DLD1 (cell line): Measurements from ENCODE around the gene FPR1.
"Not testable (repeated sequence)": the region's sequence is repeated elsewhere in the genome, so short reads cannot be mapped to it uniquely, and the experiment has no call there.

ENCODE experiments used
- in situ Hi-C: cut with HindIII; loops from 2 replicates; pipeline ENCODE4 v1.10.0; 2017; ENCODE audit warnings: low sequenced_read_pairs

Gene FPR1

DNA sequence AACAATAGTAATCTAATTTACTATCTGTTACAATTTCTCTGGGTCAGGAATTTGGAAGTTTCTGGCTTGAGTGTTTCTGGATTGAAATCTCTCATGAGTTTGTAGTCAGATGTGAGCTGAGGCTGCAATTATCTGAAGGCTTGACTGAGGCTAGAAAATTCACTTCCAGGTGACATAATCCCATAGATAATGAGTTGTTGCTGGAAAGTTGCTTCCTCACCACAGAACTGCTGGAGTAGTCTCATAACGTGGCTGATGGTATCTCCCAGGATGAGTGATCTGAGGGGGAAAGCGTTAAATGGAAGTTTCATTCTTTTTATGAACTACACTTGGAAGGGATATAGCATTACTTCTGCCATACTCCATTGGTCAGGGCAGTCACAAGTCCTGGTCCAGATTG, 28.0 kb upstream of the FPR1 start:
- in situ Hi-C loops = no loop called here

DNA sequence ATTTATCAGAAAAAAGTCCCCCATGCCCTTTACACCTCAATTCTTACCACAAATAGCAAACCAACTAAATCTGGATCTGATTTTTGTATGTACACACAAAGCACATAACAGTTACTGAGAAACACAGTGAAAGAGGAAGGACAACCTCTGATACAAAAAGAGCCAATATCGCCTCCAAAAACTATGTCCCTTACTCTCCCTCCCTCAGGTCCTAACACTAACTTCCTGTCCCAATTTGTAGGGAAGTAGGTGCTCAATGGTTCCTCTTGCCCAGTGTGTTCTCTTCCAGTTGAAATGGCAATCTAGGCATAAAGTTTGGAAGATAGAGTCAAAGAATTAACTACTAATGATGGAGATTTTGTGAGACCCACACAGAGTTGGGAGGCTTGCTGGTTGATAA, 27.5 kb upstream of the FPR1 start:
- in situ Hi-C loops = no loop called here

DNA sequence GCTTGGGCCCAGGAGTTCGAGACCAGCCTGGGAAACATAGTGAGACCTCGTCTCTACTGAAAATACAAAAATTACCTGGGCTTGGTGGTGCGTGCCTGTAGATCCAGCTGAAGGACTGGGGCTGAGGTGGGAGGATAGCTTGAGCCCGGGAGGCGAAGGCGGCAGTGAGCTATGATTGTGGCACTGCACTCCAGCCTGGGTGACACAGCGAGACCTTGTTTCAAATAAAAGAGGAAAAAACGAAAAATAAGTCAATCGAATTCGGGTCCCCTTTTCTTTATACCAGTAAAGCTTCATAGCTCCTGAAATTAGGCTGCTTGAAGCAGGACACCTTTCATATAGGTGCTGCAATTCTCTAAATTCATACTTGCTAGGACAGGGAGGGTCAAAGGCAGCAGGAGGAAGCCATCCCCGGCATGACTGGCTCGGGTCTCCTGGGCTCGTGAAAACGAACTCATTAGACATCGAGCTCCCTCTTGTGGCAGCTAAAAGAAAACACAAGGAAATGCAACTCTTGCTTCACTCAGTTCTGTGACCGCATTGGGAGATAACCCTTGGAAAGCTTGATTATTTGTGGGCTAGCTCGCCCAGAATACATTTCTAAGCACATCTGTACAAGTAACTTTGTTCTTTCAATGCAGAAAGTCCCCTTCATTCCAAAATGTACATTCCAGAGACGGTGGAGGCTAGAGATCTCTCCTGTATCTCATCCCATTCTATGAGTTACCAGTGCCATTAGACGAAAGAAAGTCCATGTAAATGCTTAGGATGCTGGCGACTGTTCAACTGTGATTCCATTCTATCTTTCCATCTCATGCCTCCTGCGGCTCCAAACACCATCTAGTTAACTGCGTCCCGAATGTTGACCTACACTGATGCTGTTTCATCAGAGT, 26.1 kb upstream of the FPR1 start:
- in situ Hi-C loops = no loop called here

DNA sequence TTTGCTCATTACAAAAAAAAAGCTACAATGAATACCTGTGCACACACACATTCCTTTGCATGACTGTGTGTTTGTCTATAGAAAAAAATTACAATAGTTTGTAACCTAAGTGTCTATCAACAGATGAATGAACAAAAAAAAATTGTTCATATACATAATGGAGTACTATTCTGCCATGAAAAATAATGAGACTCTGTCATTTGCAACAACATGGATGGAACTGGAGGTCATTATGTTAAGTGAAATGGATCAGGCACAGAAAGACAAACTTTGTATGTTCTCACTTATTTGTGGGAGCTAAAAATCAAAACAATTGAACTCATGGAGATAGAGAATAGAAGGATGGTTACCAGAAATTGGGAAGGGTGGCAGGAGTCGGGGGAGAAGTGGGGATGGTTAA, 24.9 kb upstream of the FPR1 start:
- in situ Hi-C loops = not testable (repeated sequence)

DNA sequence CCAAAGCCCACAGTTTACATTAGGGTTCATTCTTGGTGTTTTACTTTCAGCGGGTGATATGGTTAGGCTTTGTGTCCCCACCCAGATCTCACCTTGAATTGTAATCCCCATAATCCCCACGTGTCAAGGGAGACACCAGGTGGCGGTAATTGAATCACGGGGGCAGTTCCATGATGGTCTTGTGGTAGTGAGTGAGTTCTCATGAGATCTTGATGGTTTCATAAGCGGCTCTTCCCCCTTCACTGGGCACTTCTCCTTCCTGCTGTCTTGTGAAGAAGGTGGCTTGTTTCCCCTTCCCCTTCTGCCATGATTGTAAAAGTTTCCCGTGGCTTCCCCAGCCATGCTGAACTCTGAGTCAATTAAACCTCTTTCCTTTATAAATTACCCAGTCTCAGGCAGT, 21.3 kb upstream of the FPR1 start:
- in situ Hi-C loops = no loop called here

DNA sequence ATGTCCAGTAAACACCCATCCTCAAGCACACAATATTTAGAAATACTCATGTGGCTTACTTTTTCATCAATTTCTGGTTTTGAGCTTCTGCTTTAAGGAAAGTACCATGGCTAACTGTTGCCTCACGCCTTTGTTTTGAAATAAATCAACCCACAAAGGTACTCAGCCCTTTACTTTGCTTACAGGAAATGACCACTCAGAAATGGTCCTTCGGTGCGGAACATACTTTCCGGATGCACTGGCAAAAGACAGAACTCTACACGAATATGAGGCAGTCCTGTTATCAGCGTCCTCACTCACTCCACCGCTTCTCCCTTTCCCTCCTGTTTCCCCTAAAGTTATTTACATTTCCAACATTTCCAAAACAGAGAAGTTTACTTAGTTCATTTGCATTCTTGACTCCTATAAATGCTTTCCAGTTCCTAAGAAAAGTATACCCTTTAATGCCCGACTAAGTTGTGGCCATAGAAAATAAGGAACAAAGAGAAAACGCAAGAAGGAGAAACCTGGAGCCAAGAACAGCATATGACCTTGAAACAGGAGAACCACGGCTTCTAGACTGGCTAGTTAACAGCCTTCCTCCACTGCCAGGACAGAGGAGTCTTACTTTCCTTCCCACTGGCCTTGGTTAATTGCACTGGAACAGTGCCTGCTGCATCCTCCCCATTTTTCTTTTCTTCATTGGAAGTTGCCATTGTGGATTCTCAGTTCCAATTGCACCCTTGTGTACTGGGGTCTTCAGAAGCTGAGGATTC, 19.9 kb upstream of the FPR1 start:
- in situ Hi-C loops = no loop called here

DNA sequence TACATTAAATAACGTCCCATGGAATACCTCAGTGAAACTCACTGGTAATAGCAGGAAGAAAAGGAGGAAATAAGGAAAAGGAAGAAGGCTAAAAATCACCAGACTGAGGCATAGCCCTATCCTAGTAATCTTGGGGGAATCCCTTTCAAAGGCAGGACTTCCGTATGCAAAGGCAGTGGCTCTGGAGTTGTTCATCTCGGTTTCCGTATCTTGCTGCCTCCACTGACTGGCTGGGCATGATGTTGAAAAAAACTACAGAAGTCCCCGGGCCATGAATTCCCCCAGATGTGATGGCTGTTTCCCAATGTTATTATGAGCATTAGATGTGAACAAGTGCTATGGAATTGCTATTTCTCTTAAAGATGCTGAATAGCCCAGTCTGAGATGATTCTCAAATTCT, 14.8 kb upstream of the FPR1 start:
- in situ Hi-C loops = no loop called here

DNA sequence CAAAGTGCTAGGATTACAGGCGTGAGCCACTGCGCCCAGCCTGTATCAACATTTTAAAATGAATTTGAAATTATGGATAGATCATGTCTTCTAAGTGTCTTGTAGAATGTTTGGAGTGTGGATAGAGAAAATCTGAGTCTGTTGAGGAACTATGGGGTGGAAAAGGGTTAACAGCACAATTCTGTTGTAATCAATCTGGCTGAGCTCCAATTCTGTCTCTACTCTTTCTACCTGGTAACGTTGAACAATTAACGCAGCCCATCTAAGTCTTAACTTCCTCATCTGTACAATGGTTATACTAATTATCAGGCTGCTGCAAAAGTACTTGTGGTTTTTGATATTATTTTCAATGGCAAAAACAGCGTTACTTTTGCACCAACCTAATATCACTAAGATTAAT, 13.4 kb upstream of the FPR1 start:
- in situ Hi-C loops = no loop called here

DNA sequence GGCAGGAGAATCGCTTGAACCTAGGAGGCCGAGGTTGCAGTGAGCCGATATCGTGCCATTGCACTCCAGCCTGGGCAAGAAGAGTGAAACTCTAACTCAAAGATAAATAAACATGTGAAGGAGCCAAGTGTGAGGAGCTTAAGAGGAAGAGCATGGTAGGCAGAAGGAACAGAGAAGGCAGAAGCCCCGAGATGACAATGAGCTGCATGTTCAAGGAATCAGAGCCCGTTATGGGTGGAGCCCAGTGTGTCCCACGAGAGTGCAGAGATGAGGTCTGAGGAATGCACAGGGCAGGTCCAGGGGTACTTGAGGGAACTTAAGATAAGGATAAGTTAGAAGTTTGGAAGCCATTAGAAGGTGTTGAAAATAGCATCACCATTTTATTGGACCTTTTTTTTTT, 10.0 kb upstream of the FPR1 start:
- in situ Hi-C loops = no loop called here

DNA sequence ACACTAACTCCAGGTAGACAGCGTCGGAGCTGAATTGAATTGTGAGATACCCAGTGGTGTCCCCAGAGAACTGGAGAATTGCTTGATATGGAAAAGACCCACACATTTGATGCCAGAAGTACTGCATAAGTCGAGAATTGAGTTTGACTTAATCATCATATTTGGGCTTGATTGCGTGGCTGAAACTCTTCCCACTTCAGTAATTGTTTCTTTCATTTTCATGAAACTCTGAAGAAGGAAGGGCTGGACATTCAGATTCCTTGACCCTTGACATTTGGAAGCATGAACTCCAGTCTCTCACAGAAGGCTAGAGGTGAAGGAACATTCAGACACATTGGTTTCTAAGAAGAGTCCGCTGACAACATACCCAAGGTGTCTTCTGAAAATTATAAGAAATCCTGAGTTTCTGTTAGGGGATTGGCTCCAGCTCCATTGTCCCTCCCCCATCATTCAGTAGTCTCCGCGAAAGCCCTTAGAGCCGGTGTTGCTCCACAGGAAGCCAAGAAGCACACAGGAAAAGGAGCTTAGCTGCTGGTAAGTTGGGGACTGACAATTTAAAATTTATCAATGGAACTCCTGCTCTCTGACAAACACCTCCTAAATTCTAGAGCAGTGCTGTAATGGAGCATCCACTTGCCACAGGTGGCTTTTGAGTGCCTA, 9.1 kb upstream of the FPR1 start, which contains the start of gene FPR2:
Gene FPR2, plus strand, starts transcription at position 484 of the 660 bp plus-strand sequence. CDS start 7,479 bp downstream, outside the sequence.
- in situ Hi-C loops = no loop called here

DNA sequence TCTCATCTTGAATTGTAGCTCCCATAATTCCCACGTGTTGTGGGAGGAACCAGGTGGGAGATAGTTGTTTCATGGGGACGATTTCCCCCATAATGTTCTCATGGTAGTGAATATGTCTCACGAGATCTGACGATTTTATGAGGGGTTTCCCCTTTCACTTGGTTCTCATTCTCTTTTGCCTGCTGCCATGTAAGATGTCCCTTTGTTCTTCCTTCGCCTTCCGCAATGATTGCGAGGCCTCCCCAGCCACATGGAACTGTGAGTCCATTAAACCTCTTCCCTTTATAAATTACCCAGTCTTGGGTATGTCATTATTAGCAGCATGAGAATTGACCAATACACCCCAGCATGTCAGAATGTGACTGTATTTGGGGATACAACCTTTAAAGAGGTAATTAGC, 3.9 kb upstream of the FPR1 start:
- in situ Hi-C loops = no loop called here

DNA sequence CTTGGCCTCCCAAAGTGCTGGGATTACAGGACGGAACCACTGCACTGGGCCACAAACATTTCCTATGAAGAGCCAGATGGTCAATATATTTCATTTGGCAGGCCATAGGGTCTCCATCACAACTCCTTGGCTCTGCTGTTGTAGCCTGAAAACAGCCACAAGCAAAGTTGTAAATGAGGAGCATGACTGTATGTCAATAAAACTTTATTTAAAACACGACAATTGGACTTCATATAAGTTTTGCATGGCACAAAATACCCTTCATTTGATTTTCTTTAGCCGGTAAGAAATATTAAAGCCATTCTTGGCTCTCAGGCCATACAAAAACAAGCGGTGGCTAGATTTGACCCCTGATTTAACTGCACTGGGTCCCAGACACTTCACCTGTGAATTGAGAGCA, 3.1 kb upstream of the FPR1 start:
- in situ Hi-C loops = no loop called here

DNA sequence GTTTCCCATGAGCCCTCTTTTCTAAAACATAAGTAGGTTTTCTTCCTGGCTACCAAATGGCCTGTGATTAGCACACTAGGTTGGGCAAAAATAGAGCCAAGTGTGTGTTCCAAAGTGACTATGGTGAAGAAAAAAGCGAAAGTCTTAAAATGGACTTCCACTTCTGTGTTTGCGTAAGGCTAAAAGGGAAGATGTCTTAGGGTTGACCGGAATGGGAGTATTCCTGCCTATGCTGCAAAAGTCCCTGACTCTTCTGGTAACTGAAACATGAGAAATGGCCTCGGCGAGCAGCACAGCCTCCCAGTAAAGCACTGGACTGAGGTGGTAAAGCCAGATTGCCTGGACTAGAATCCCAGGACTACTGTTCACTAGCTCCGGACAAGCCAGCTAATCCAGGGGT, 2.4 kb upstream of the FPR1 start:
- in situ Hi-C loops = no loop called here

DNA sequence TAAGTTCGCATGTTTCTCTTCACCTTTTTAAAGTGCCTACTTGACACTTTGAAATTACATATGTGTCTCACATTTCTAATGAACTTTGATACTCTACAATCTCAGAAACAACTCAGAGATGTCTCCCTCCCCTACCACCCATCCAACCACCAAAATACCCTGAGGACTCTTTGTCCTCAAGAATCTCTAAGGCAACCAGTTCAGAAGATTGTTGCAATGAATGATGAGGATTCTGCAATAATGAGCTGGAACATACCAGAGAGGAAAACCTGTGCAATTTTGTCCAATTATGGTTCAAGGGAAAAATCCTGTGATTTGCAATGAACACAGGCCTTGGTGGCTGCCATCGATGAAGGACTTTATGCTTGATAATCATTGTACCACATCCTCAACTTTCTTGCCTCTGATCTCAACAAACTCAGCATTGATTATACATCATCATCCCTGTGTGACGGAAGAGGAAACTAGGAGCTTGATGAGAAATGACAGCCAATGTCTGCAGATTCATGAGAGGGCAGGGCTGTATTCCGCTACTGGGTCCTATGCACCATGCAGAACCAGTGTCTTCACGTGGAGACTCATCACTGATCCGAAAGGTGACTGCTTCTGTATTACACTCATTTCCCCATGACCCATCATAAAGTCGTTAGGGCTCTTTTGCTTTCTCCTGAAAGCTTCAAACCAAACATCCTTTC, 1.1 kb downstream of the FPR1 start:
- in situ Hi-C loops = no loop called here

DNA sequence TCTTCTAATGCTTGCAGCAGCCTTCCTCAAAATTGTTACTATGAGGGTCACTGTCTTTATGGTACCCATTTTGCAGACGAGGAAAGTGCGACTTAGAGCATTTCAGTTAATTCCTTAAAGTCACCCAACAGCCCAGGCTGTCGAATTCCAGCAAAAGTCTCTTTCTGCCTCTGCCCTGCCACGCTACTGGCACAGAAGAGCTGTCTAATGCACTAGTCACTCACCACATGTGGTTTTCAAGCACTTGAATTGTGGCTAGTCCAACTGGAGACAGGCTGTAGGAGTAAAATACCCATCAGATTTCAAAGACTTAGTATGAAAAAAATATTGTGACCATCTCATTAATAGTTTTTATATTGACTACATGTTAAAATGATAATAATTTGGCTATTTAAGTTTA, 1.7 kb downstream of the FPR1 start:
- in situ Hi-C loops = no loop called here

DNA sequence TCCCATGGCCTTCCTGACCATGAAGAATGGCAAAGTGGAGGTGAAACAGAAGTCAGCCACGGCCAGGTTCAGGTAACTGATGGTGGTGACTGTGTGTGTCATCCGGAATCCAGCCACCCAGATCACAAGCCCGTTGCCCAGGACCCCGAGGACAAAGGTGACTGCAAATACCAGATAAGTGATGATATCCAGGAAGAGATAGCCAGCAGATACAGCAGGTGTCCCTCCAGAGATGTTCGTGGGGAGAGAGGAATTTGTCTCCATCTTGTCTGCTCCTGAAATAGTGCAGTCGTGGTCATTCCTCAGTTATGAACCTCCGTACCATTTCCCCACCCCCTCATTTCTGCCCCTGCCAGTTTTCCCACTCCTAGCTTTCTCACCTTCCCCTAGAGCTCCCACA, 4.9 kb downstream of the FPR1 start:
- in situ Hi-C loops = no loop called here

DNA sequence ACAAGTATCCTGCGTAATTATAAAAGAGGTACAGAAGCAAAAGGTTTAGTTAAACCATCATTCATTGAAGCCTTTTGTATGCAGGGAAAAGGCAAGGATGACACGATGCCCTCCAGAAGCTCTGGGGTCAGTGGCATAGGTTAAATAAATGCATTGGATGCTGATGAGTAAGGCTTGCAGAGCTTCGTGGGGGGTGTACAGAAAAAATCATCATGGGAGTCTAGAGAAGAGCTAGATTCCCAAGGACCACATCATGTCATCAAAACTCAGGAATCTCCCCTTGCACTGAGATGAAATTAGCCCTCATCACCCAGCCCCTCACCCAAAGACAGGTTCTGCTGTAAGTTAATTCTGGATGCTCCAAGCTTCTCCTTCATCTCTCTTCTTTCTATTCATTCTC, 8.3 kb downstream of the FPR1 start:
- in situ Hi-C loops = no loop called here

DNA sequence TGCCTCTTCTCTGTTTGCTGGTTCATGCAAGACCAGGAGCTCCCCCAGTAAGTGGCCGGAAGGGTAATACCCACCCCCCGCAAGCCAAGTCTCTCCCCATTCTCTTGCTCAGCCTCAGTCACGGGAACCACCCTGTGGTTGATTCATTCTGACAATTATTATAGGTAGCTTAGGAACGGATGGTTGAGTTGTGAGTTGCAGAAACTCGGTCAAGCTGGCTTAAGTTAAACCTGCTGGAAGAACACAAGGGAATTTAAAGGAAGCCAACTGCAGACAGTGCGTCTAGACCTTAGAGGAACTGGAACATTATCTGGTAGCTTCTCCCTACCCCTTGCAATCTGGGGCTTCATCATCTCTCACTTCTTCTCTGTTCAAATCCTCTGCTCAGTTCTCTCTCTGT, 8.9 kb downstream of the FPR1 start:
- in situ Hi-C loops = no loop called here

DNA sequence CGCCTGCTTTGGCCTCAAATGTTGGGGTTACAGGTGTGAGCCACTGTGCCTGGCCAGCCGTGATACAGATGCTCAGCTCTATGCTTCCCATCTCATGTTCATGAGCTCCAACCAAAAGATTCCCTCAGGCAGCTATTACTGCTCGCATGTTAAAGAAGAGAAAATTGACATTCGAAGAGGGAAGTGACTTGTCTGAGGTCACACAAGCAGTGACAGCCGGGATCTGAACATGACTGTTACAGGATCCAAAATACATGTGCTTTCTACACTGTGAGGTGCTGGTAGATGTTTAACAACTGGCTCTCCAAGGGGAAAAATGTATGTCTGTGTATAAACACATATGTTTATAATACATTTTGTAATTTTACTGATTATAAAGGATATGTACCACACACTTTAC, 11.3 kb downstream of the FPR1 start:
- in situ Hi-C loops = no loop called here

DNA sequence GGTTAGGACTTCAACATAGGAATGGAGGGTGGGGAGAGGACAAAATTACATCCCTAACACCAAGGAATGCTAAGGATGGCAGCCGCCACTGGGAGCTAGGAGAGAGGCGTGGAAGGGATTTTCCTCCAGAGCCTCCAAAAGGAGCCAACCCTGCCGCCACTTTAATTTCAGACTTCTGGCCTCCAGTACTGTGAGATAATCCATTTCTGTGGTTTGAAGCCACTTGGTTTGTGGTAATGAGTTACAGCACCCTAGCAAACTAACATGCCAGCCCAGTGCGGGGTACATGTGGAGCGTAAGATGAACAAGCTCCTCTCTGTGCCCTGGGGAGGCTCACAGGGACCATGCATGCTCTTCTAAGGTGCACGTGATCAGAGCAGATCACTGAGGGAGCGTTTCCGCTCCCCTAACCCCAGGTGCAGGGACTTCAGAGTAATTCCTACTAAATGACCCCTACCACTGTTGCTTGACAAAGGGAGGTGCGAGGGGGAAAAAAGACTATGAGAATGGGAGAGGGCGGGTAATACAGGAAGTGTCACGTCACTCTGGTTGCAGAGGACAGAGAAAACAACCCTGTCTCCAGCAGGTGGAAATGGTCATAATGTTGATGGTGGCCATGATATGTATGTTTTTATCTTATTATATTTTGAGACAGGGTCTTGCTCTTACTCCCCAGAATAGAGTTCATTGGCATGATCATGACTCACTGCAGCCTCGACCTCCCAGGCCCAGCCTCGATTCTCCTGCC, 12.0 kb downstream of the FPR1 start:
- in situ Hi-C loops = no loop called here
